Subcutaneous abdominal adipose tissue (tissue), 5 donors: ENCODE results near the gene TSC22D3.
"Not testable (repeated sequence)": the region's sequence is repeated elsewhere in the genome, so short reads cannot be mapped to it uniquely, and the experiment has no call there.

Experiments
- H3K27ac ChIP-seq: one replicate; pipeline ENCODE4 v1.7.0; 2013; ENCODE audit warnings: low read depth, mild to moderate bottlenecking, inconsistent platforms, low read length, moderate library complexity
- H3K27me3 ChIP-seq, 5 donors: one replicate each; pipeline ENCODE4 v1.7.0; 2013; ENCODE audit warnings: low read length in 5 of 5, inconsistent platforms in 1 of 5; ENCODE audit not compliant: control insufficient read depth in 5 of 5, insufficient read depth in 4 of 5
- H3K36me3 ChIP-seq, 5 donors: one replicate each; pipeline ENCODE4 v1.7.0; 2013; ENCODE audit warnings: low read length in 5 of 5; ENCODE audit not compliant: control insufficient read depth in 5 of 5, insufficient read depth in 5 of 5
- H3K4me1 ChIP-seq, 5 donors: one replicate each; pipeline ENCODE4 v1.7.0; 2013; ENCODE audit warnings: low read length in 5 of 5, mild to moderate bottlenecking in 3 of 5, moderate library complexity in 1 of 5; ENCODE audit not compliant: control insufficient read depth in 5 of 5, insufficient read depth in 5 of 5
- H3K4me3 ChIP-seq, 5 donors: one replicate each; pipeline ENCODE4 v1.7.0; 2013; ENCODE audit warnings: low read length in 5 of 5, low read depth in 1 of 5
- H3K9ac ChIP-seq, 5 donors: one replicate each; pipeline ENCODE4 v1.7.0; 2013; ENCODE audit warnings: low read length in 5 of 5, mild to moderate bottlenecking in 4 of 5, moderate library complexity in 3 of 5
- H3K9me3 ChIP-seq, 5 donors: one replicate each; pipeline ENCODE4 v1.7.0; 2013; ENCODE audit warnings: low read length in 5 of 5; ENCODE audit not compliant: control insufficient read depth in 5 of 5
- donor health status: healthy.
- donor health status: healthy.
- donor health status: healthy.
- donor health status: healthy.
- donor health status: healthy.

The TSC22D3 gene

GRCh38 chrX:107669261-107669660 is 106.3 kb downstream of the TSC22D3 start:
- peaks cover 0 to 11% (median 2%) of the 10 kb centered on the region in 5 donors for H3K27me3 ChIP-seq
- H3K36me3 ChIP-seq, result no peaks in the 10 kb centered on the region
- peaks cover 0 to 16% (median 15%) of the 10 kb centered on the region in 5 donors for H3K4me1 ChIP-seq
- H3K27ac ChIP-seq, result no peak overlapping the region
- no peaks in the 10 kb centered on the region for H3K9me3 ChIP-seq
- no peak overlapping the region for H3K9ac ChIP-seq
- no peak overlapping the region for H3K4me3 ChIP-seq

DNA sequence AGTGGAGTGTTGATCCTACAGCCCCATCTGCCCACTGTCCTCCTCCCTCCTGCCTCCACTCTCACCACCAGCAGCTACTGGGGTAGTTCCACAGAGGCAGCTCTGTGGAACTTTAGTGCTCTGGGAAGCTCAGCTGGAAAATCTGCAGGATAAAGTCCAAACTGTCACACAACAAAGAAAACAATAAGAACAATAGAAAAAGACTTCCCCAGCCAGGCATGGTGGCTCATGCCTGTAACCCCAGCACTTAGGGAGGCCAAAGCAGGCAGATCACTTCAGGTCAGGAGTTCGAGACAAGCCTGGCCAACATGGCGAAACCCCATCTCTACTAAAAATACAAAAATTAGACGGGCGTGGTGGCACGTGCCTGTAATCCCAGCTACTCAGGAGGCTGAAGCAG is 106.9 kb downstream of the TSC22D3 start:
- H3K4me3 ChIP-seq, H3K27ac ChIP-seq, H3K36me3 ChIP-seq, H3K9ac ChIP-seq, H3K9me3 ChIP-seq: not testable (repeated sequence)
- H3K4me1 ChIP-seq, result peaks cover 0 to 10% (median 10%) of the 10 kb centered on the region in 5 donors
- peaks cover 0 to 11% (median 0%) of the 10 kb centered on the region in 5 donors for H3K27me3 ChIP-seq

DNA sequence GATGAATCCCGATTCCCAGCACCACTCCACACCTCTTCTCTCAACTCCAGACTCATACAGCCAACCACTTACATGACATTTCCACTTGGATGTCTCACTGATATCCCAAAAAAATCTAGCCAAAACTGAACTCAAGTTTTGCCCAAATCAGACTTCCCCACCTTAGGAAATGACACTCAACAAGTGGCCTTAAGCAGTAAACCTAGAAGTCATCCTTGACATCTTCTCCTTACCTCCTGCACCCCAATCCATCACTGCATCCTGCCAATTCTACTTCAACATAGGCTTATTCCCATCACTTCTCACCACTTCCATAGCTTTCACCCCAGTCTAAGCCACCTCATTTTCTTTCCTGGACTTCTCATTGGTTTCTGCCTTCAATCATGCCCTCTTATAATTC is 108.2 kb downstream of the TSC22D3 start:
- peaks cover 0 to 4% (median 0%) of the 10 kb centered on the region in 5 donors for H3K4me1 ChIP-seq
- H3K9me3 ChIP-seq, result no peaks in the 10 kb centered on the region
- H3K27me3 ChIP-seq, result peaks cover 0 to 11% (median 0%) of the 10 kb centered on the region in 5 donors
- no peak overlapping the region for H3K9ac ChIP-seq
- no peak overlapping the region for H3K4me3 ChIP-seq
- H3K27ac ChIP-seq, result no peak overlapping the region
- no peaks in the 10 kb centered on the region for H3K36me3 ChIP-seq

DNA sequence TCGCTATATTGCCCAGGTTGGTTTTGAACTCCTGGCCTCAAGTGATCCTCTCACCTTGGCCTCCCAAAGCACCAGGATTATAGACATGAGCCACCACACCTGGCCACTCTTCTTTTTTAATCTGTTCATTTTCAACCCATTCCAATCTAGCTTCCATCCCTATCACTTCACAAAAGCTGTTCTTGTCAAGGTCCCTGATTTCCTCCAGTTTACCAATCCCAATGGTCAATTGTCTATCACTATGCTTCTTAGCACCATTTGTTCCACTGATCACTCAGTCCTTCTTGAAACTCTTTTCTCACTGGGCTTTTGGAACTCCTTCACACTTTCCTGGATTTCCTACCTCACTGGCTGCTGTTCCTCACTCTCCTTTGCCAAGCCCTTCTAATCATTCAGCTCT is 108.7 kb downstream of the TSC22D3 start:
- no peaks in the 10 kb centered on the region for H3K36me3 ChIP-seq
- no peak overlapping the region for H3K27ac ChIP-seq
- no peaks in the 10 kb centered on the region for H3K9me3 ChIP-seq

More for the DNA sequence above, 108.7 kb downstream of the TSC22D3 start:
- no peak overlapping the region for H3K4me3 ChIP-seq
- peaks cover 0 to 7% (median 0%) of the 10 kb centered on the region in 5 donors for H3K4me1 ChIP-seq
- H3K9ac ChIP-seq, result no peak overlapping the region
- H3K27me3 ChIP-seq, result peaks cover 0 to 11% (median 0%) of the 10 kb centered on the region in 5 donors
